HFF-Myc (cell line): ENCODE data around the gene EHF.

ENCODE experiments used
- DNase-seq: peaks from one replicate; pipeline ENCODE4 v3.0.0-alpha.2; 2011; ENCODE audit warnings: low read depth; ENCODE audit errors: extremely low read depth
- H3K4me3 ChIP-seq: replicated peaks from 2 replicates; pipeline ENCODE4 v1.5.1; 2011; ENCODE audit warnings: low read depth, mild to moderate bottlenecking, control low read depth, low read length
- CTCF ChIP-seq: IDR thresholded peaks from 2 replicates; pipeline ENCODE4 v1.5.1; 2012; ENCODE audit warnings: mild to moderate bottlenecking, low read depth, low read length, control low read depth; ENCODE audit errors: missing control alignments

EHF gene

DNA sequence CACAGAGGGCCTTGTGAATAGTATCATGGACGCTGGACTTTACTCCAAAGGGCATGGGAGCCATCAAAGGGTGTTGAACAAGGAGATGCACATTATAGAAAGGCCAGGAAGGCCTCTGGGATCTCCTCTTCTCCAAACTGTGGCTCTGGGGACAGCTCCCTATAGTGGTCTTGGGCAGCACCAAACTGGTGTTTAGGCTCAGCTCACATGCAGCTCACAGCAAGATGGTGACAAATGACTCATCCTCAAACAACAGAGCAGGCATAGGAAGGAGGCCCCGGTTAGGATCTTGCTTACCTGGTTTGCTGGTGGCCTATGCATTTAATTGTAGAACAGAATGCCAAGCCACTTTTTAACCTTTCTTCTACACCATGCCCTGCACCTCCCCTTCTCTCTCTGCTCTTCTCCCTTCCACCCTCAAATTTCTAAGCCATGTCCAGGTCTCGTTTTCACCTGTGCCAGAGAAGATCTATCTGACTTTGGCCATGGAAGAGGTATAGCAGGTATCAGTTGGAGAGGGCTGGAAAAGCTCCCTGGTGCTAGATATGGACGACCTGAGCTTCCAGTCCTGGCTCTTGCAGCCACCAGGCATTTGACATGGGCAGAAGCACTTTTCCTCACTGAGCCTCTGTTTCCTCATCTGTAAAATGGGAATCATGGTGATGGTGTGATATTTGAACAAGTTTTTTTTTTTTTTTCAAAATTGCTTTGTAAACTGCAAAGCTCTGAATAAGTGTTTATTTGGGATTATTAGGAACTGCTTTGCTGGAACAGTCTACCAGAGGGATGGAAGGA lies 14.4 kb upstream of the EHF start:
- TF ChIP-seq CTCF, result no peak
- no peak overlapping the region for H3K4me3 ChIP-seq
- DNase-seq, result no peak

DNA sequence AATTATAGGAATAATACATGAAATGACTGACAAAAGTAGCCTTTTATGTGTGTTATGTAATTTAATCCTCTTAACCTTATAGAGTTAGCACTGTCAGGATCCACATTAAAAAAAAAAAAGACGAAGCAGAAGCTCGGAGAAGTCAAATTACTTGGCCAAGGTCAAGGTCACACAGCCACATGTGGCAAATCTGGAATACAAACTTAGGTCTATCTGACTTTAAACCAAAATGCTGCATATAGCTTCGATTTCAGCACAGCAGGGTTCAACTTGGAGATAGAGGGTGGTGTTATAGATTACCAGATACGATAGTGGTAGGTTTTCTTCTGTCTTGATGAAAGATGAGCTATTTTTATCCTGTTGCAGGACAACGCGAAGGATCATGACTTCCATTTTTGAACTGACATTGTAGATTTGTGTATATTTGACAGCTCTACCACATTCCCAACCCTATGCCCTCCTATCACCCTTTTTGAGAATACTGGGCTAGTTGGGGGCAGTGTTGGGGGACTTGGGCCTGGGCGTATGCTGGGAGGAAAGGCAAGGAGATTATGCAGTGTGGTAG lies 11.6 kb upstream of the EHF start:
- no peak overlapping the region for H3K4me3 ChIP-seq
- no peak for TF ChIP-seq CTCF
- no peak for DNase-seq

- TF ChIP-seq CTCF, result no peak
- no peak for DNase-seq
- no peak overlapping the region for H3K4me3 ChIP-seq
Measured at GRCh38 chr11:34609850-34610249, 11.0 kb upstream of the EHF start.

GRCh38 chr11:34610324-34611041 lies 10.4 kb upstream of the EHF start:
- no peak for TF ChIP-seq CTCF
- no peak for DNase-seq
- H3K4me3 ChIP-seq, result no peak overlapping the region

- TF ChIP-seq CTCF, result no peak
Measured at GRCh38 chr11:34613015-34613414, 7.9 kb upstream of the EHF start.

DNA sequence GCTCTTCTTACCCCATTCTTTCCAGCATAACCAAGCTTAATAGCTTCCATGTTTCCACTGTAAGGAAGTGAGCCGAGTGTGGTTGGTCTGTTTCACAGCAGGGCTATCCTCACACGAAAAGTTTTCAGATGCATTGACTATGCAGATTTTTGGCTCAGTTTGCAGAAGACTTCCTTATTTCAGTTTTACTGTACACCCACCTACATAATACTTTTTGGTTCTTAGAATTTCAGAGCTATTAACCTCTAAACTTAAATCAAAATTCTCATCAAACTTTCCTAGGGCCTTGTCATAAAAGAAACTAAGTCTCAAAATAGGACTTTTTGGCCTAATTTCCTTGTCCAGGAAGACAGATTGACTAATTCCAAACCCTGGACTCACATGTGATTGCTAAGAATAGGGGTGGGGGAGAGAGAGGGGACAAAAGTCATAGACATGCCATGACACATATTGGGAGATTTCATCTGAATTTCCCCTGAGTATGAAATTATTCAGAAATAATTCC lies 7.3 kb upstream of the EHF start:
- no peak overlapping the region for H3K4me3 ChIP-seq
- DNase-seq, result no peak
- no peak for TF ChIP-seq CTCF

More at GRCh38 chr11:34613015-34613414, 7.9 kb upstream of the EHF start:
- no peak for DNase-seq
- no peak overlapping the region for H3K4me3 ChIP-seq
